Measurements from ENCODE around the gene GALNT18. TPM values are rescaled to one million over a fixed set of nuclear protein-coding genes. Genes with fewer than 3 reads are reported as not detected.

Gene GALNT18
- total and polyA plus RNA-seq, 2 donors (not counting 3 experiments of a cell fraction or from before 2014, with no cell fraction given) = 0.17 to 0.18 TPM

DNA sequence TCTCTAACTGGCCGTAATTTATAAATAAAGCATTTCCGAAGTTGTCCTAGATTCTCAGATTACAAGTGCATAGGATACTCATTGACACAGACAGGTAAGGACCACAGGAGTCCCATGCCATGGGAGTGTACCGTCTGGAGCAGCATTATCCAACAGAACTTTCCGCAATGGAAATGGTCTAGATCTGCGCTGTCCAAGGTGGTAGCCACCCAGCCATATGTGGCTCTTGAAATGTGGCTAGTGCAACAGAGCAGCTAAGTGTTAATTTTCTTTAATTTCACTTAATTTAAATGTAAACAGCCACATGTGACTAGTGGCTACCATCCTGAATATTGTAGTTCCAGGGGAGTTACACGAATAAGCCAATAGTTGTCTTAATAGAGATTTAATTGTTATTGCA, 71.3 kb downstream of the GALNT18 start:
- Histone ChIP-seq H3K27me3 (ENCODE audit: control insufficient read depth in 2 of 2, insufficient read depth in 2 of 2, low read length in 2 of 2) (no peaks in the 10 kb centered on the region), H3K4me2 (ENCODE audit: insufficient read depth, low read length) (no peak overlapping the region), H3K4me1 (ENCODE audit: control insufficient read depth, extremely low read depth, insufficient read depth, low read length) (no peaks in the 10 kb centered on the region), H3K27ac (ENCODE audit: insufficient read depth, low read depth, low read length) (no peak overlapping the region), H3K36me3 (ENCODE audit: control insufficient read depth in 2 of 2, extremely low read depth in 1 of 2, insufficient read depth in 2 of 2, low read length in 2 of 2) (no peaks in the 10 kb centered on the region), H3K79me2 (ENCODE audit: control insufficient read depth, insufficient read depth, low read length) (no peaks in the 10 kb centered on the region), H2AFZ (ENCODE audit: low read depth, low read length) (no peak overlapping the region), H3K9me3 (replicated peaks; ENCODE audit: control insufficient read depth, insufficient read depth, low read length) (no peaks in the 10 kb centered on the region), H4K20me1 (replicated peaks; ENCODE audit: control insufficient read depth, extremely low read depth, insufficient read depth, low read length) (no peaks in the 10 kb centered on the region), H3K9ac (replicated peaks; ENCODE audit: extremely low read depth, insufficient read depth, low read length) (no peak overlapping the region), H3K4me3 (replicated peaks in 1 of 3; ENCODE audit: insufficient read depth in 1 of 3, low read depth in 1 of 3, low read length in 3 of 3) (no peak overlapping the region), H3K9me1 (replicated peaks; ENCODE audit: control insufficient read depth, extremely low read depth, insufficient read depth, low read length) (no peaks in the 10 kb centered on the region)
- intact Hi-C loops (cut with micrococcal nuclease) = no loop called here
- dilution Hi-C loops (cut with MboI; ENCODE audit: extremely low pct_ligation_motif_present, low sequenced_read_pairs) = no loop called here
- TF ChIP-seq GATA2 (IDR thresholded peaks at IDR 0.05; ENCODE audit: insufficient read depth, insufficient read length, low read depth, low read length) = no peak
- TF ChIP-seq CTCF (IDR thresholded peaks at IDR 0.05; ENCODE audit: extremely low read depth in 1 of 2, insufficient read depth in 1 of 2, low read depth in 1 of 2, low read length in 2 of 2) = no peak
- TF ChIP-seq POLR2AphosphoS5 (IDR thresholded peaks at IDR 0.05; ENCODE audit: insufficient read depth, low read depth, low read length) = no peak
- TF ChIP-seq POLR2A (IDR thresholded peaks at IDR 0.05; ENCODE audit: low read depth, low read length) = no peak
- no peak for TF ChIP-seq FOS (IDR thresholded peaks at IDR 0.05; ENCODE audit: borderline replicate concordance, insufficient read depth, low read length)
- no peak for TF ChIP-seq JUN (IDR thresholded peaks at IDR 0.05; ENCODE audit: borderline replicate concordance, insufficient read depth, insufficient read length, low read depth)
- TF ChIP-seq EZH2 (IDR thresholded peaks at IDR 0.05; ENCODE audit: borderline replicate concordance, low read depth, low read length, severe bottlenecking) = no peak
- no peak for TF ChIP-seq MYC (IDR thresholded peaks at IDR 0.05; ENCODE audit: low read depth, low read length)
- TF ChIP-seq MAX (IDR thresholded peaks at IDR 0.05; ENCODE audit: insufficient read depth, insufficient read length) = no peak
- no TSS peak for BruUV-seq (replicated peaks)
- POLR2A ChIA-PET = no interaction called here
- no peak for DNase-seq (ENCODE audit: low read depth, low spot score)
- CTCF ChIA-PET = no interaction called here
- FAIRE-seq = no peak

Data from endothelial cell of umbilical vein (primary cell).